OCI-LY7 (cell line): ENCODE measurements around the gene MARK3. TPM values are rescaled to one million over a fixed set of nuclear protein-coding genes. Genes with fewer than 3 reads are reported as not detected.
A peak's percentile ranks its signal among the peaks of the same experiment; 100 is the strongest.

Experiments used
- BruUV-seq: library from RNA; stranded (reverse); fragments of 400-500 nt; replicated peaks from 2 replicates; lab custom pipeline; 2021; lab: Mats Ljungman, UMichigan
- CTCF ChIA-PET: fragments of 300-600 bp; sonication (Branson Sonifier 250); formaldehyde crosslinking; loops from one replicate; lab custom pipeline; 2022; ENCODE audit warnings: antibody characterized with exemption; ENCODE audit not compliant: unreplicated experiment; lab: Charles Lee
- POLR2A ChIA-PET: fragments of 300-600 bp; sonication (Branson Sonifier 250); formaldehyde crosslinking; loops from one replicate; lab custom pipeline; 2022; ENCODE audit warnings: antibody characterized with exemption; lab: Charles Lee
- DNase-seq: peaks from one replicate; pipeline ENCODE4 v3.0.0-alpha.2; 2015; ENCODE audit warnings: low spot score
- H2AFZ ChIP-seq: fragments of 200-600 bp; sonication (generic), shearing (Covaris generic); 2 replicates; pipeline ENCODE4 v1.6.1; 2014; ENCODE audit warnings: mild to moderate bottlenecking, antibody characterized with exemption, low read length, moderate library complexity
- H3K27ac ChIP-seq: fragments of 200-600 bp; sonication (generic); 2 replicates; pipeline ENCODE4 v1.5.1; 2014; ENCODE audit warnings: mixed run types, low read depth, mild to moderate bottlenecking, moderate library complexity, low read length, inconsistent platforms; ENCODE audit not compliant: poor library complexity, severe bottlenecking
- H3K36me3 ChIP-seq: fragments of 200-600 bp; sonication (generic); 2 replicates; pipeline ENCODE4 v1.6.1; 2014; ENCODE audit warnings: mild to moderate bottlenecking, antibody characterized with exemption, low read length, moderate library complexity, mixed read lengths; ENCODE audit not compliant: insufficient read depth
- H3K4me1 ChIP-seq: fragments of 200-600 bp; sonication (generic); 2 replicates; pipeline ENCODE4 v1.5.1; 2014; ENCODE audit warnings: mild to moderate bottlenecking, low read length; ENCODE audit not compliant: insufficient read depth, poor library complexity, severe bottlenecking
- H3K4me2 ChIP-seq: fragments of 200-600 bp; sonication (generic); 2 replicates; pipeline ENCODE4 v1.6.1; 2014; ENCODE audit warnings: mild to moderate bottlenecking, low read length
- H3K4me3 ChIP-seq: fragments of 200-600 bp; sonication (generic); 2 replicates; pipeline ENCODE4 v1.5.1; 2014; ENCODE audit warnings: mild to moderate bottlenecking, low read depth, low read length; ENCODE audit not compliant: poor library complexity, severe bottlenecking
- H3K79me2 ChIP-seq: fragments of 200-600 bp; sonication (generic); 2 replicates; pipeline ENCODE4 v1.6.1; 2016; ENCODE audit warnings: low read depth, mild to moderate bottlenecking, low read length, moderate library complexity, mixed read lengths; ENCODE audit not compliant: insufficient read depth
- H3K9me2 ChIP-seq: fragments of 200-600 bp; sonication (generic); 2 replicates; pipeline ENCODE4 v1.6.1; 2016; ENCODE audit warnings: mild to moderate bottlenecking, low read length, mixed read lengths; ENCODE audit not compliant: insufficient read depth
- H3K9me3 ChIP-seq: fragments of 200-600 bp; sonication (generic); 2 replicates; pipeline ENCODE4 v1.6.1; 2014; ENCODE audit warnings: mild to moderate bottlenecking, mixed run types, low read length, mixed read lengths
- H4K20me1 ChIP-seq: fragments of 200-600 bp; sonication (generic); 2 replicates; pipeline ENCODE4 v1.6.1; 2014; ENCODE audit warnings: mild to moderate bottlenecking, antibody characterized with exemption, low read length, moderate library complexity, mixed read lengths; ENCODE audit not compliant: insufficient read depth
- CTCF ChIP-seq: fragments of 200-600 bp; sonication (generic); conservative IDR thresholded peaks from 2 replicates; pipeline ENCODE4 v1.5.1; 2014; ENCODE audit warnings: mild to moderate bottlenecking, antibody characterized with exemption, low read length, moderate library complexity, mixed read lengths
- EZH2phosphoT487 ChIP-seq: fragments of 200-600 bp; sonication (generic); IDR thresholded peaks from 2 replicates; pipeline ENCODE4 v1.6.1; 2018; ENCODE audit warnings: low read depth, borderline replicate concordance, mild to moderate bottlenecking, mixed run types, antibody characterized with exemption, low read length, moderate library complexity, mixed read lengths
- intact Hi-C: fragments of 100-400 bp; cut with micrococcal nuclease; formaldehyde crosslinking; loops from one replicate; pipeline ENCODE4 v1.10.0; 2022; ENCODE audit not compliant: unreplicated experiment
- total RNA-seq, 2 experiments: library from RNA; depleted of rRNA in 1 of 2; stranded (reverse); fragments of >200 nt in 1 of 2; shearing (Covaris generic) in 1 of 2; gene quantifications; 2 replicates each; pipeline ENCODE4 v1.2.3, GENCODE V29; 2014 to 2022

The MARK3 gene
- total RNA-seq, 2 experiments from 2014 or later: 70.8 to 83.6 TPM

- ChIA-PET POLR2A (interaction anchor here (0.6 to 1.7 kb wide), 3 partner anchors 12 to 740 kb away, joined by 3 to 4 read pairs (median 3); no protein-coding TSS in a partner anchor), CTCF (no interaction called here)
- peaks cover 10% of the 10 kb centered on the region; the same call in 1 of the 2 replicates for H3K79me2 ChIP-seq
- no peaks in the 10 kb centered on the region for H4K20me1 ChIP-seq
- no TSS peak for BruUV-seq
- H3K4me3 ChIP-seq: no peak overlapping the region
- no peak overlapping the region for H3K27ac ChIP-seq
- peaks cover 35% of the 10 kb centered on the region for H3K36me3 ChIP-seq
- no peaks in the 10 kb centered on the region for H3K9me2 ChIP-seq
- H2AFZ ChIP-seq: no peak overlapping the region
- no peak for DNase-seq
- no peaks in the 10 kb centered on the region for H3K9me3 ChIP-seq
- no peak overlapping the region for H3K4me2 ChIP-seq
- intact Hi-C loops: no loop called here
- H3K4me1 ChIP-seq: no peaks in the 10 kb centered on the region
- TF ChIP-seq EZH2phosphoT487 (no peak), CTCF (no peak)
Measured at GRCh38 chr14:103427485-103428443, 42.5 kb downstream of the MARK3 start.

GRCh38 chr14:103428723-103429556, 43.7 kb downstream of the MARK3 start:
- Histone ChIP-seq H2AFZ (no peak overlapping the region), H3K9me2 (no peaks in the 10 kb centered on the region), H3K36me3 (peaks cover 38% of the 10 kb centered on the region), H3K9me3 (no peaks in the 10 kb centered on the region), H4K20me1 (no peaks in the 10 kb centered on the region), H3K79me2 (peaks cover 10% of the 10 kb centered on the region; the same call in 1 of the 2 replicates), H3K27ac (no peak overlapping the region), H3K4me1 (no peaks in the 10 kb centered on the region), H3K4me3 (no peak overlapping the region), H3K4me2 (no peak overlapping the region)
- ChIA-PET POLR2A (interaction anchor here (0.6 to 1.7 kb wide), 4 partner anchors 10 to 131 kb away, joined by 3 to 4 read pairs (median 4); no protein-coding TSS in a partner anchor), CTCF (no interaction called here)
- TSS peak; percentile 35 for BruUV-seq
- intact Hi-C loops: no loop called here
- no peak for TF ChIP-seq EZH2phosphoT487
- TF ChIP-seq CTCF: no peak
- DNase-seq: no peak
